Fibroblast of the aortic adventitia (primary cell): Measurements from ENCODE around the gene LIPN. TPM values are rescaled to one million over a fixed set of nuclear protein-coding genes. Genes with fewer than 3 reads are reported as not detected.
"Not testable (repeated sequence)": the region's sequence is repeated elsewhere in the genome, so short reads cannot be mapped to it uniquely, and the experiment has no call there.

ENCODE experiments used
- DNase-seq: peaks from one replicate; pipeline ENCODE4 v3.0.0-alpha.2; 2010; ENCODE audit warnings: low read depth
- H3K4me3 ChIP-seq: 2 replicates; pipeline ENCODE4 v1.5.1; 2011; ENCODE audit warnings: low read depth, mild to moderate bottlenecking, control low read depth, low read length, moderate library complexity
- CTCF ChIP-seq: IDR thresholded peaks from 2 replicates; pipeline ENCODE4 v1.5.1; 2011; ENCODE audit warnings: mild to moderate bottlenecking, low read length, control low read depth, inconsistent platforms; ENCODE audit not compliant: insufficient read depth
- total RNA-seq: library from RNA; depleted of rRNA; stranded (reverse); fragments of >200 nt; gene quantifications from 2 replicates; pipeline ENCODE4 v1.2.3, GENCODE V29; 2012; ENCODE audit warnings: low replicate concordance

LIPN gene
- total RNA-seq, 1 donor: not detected

- no peak overlapping the region for H3K4me3 ChIP-seq
- DNase-seq: peak; percentile 26
- TF ChIP-seq CTCF: no peak
These were observed 28.5 kb upstream of the LIPN start for GRCh38 chr10:88731296-88731695.

- no peak for TF ChIP-seq CTCF
- no peak overlapping the region for H3K4me3 ChIP-seq
- DNase-seq: no peak
These were observed 26.6 kb upstream of the LIPN start for GRCh38 chr10:88733215-88733614.

GRCh38 chr10:88735661-88736060 lies 24.2 kb upstream of the LIPN start:
- TF ChIP-seq CTCF: no peak
- no peak overlapping the region for H3K4me3 ChIP-seq
- DNase-seq: peak; percentile 34

GRCh38 chr10:88741921-88742320 lies 17.9 kb upstream of the LIPN start:
- H3K4me3 ChIP-seq, DNase-seq: not testable (repeated sequence)

GRCh38 chr10:88742448-88742847 lies 17.4 kb upstream of the LIPN start:
- no peak for TF ChIP-seq CTCF
- no peak for DNase-seq
- no peak overlapping the region for H3K4me3 ChIP-seq

- no peak for TF ChIP-seq CTCF
- H3K4me3 ChIP-seq: no peak overlapping the region
- no peak for DNase-seq
These were observed 15.8 kb upstream of the LIPN start for GRCh38 chr10:88744002-88744401.

GRCh38 chr10:88745633-88746032 lies 14.2 kb upstream of the LIPN start:
- no peak for DNase-seq
- H3K4me3 ChIP-seq: no peak overlapping the region
- no peak for TF ChIP-seq CTCF
